Calu3 (cell line): ENCODE measurements around the gene LZTS2. TPM values are rescaled to one million over a fixed set of nuclear protein-coding genes. Genes with fewer than 3 reads are reported as not detected.
A peak's percentile ranks its signal among the peaks of the same experiment; 100 is the strongest.

ENCODE experiments used
- BruUV-seq: library from RNA; stranded (reverse); fragments of 400-500 nt; replicated peaks from 2 replicates; lab custom pipeline; 2021; lab: Mats Ljungman, UMichigan
- CTCF ChIA-PET: fragments of 300-600 bp; sonication (Branson Sonifier 250); formaldehyde crosslinking; loops from one replicate; lab custom pipeline; 2022; ENCODE audit warnings: antibody characterized with exemption; lab: Charles Lee
- DNase-seq: peaks from one replicate; pipeline ENCODE4 v3.0.0; 2022
- H3K27ac Mint-ChIP-seq: one replicate; pipeline ENCODE4 v1.8.0; 2022; ENCODE audit warnings: mixed read lengths; ENCODE audit not compliant: unreplicated experiment
- H3K27me3 Mint-ChIP-seq: one replicate; pipeline ENCODE4 v1.8.0; 2022; ENCODE audit warnings: mixed read lengths; ENCODE audit not compliant: unreplicated experiment
- H3K36me3 Mint-ChIP-seq: one replicate; pipeline ENCODE4 v1.8.0; 2022; ENCODE audit warnings: mild to moderate bottlenecking, moderate library complexity, mixed read lengths; ENCODE audit not compliant: insufficient read depth, unreplicated experiment
- H3K4me1 Mint-ChIP-seq: one replicate; pipeline ENCODE4 v1.8.0; 2022; ENCODE audit warnings: mild to moderate bottlenecking, low read depth, mixed read lengths; ENCODE audit not compliant: unreplicated experiment
- H3K4me3 Mint-ChIP-seq: one replicate; pipeline ENCODE4 v1.8.0; 2022; ENCODE audit warnings: mild to moderate bottlenecking, low read depth, moderate library complexity, mixed read lengths; ENCODE audit not compliant: unreplicated experiment
- H3K9me3 Mint-ChIP-seq: one replicate; pipeline ENCODE4 v1.8.0; 2022; ENCODE audit warnings: low read depth, mixed read lengths; ENCODE audit not compliant: unreplicated experiment
- intact Hi-C: fragments of 100-400 bp; cut with micrococcal nuclease; formaldehyde crosslinking; loops from one replicate; pipeline ENCODE4 v1.10.0; 2022; ENCODE audit not compliant: unreplicated experiment
- total RNA-seq: library from RNA; stranded (reverse); gene quantifications from 2 replicates; pipeline ENCODE4 v1.2.3, GENCODE V29; 2022
- TF ChIP-seq, protein P1 (sequence below): fragments of 200-600 bp; IDR thresholded peaks from one replicate; pipeline ENCODE4 v1.8.0; 2022; ENCODE audit warnings: antibody characterized with exemption; ENCODE audit not compliant: unreplicated experiment

LZTS2 gene
- total RNA-seq, 1 experiment from 2014 or later, result 23.7 TPM

DNA sequence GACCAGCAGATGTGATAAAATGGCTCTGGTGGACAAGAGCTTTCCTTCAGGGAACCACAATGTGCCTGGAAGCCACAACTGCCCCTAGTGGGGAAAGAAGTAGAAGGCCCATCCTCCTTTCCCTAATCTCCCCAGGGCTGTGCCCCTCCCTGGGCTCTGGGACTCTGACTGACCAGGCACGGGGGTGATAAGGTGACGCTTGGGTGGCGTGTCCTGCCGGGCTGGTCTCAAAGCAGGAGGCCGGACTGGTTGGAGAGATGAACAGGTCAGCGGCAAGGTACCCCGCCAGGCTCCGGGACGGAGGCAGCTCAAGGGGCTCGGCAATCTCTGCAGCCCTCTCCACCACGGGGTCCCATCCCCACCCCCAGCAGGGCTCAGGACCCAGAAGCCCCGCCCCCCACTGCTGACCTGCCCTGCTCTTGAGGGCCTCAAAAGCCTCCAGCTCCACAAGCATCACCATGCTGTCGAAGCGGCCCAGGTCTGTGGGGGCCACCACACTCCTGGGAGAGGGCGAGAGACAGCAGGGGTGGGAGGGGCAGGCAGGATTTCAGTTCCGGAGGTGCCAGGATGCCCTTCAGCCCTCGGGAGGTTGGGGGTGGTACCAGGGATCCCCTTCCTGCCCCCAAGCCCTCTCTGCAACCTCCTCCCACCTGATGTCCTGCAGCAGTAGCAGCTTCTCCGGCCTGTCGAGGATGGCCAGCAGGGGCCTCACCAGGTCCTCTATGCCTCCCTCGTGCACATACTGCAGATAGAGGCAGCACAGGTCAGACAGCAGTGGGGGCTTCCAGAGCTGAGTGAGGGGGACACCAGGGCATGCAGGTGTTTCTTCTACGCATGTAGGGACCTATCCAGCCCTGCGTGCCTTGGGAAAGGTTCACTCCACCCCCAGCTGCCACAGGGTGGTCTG is 12.2 kb downstream of the LZTS2 start:
- CTCF ChIA-PET, result interaction anchor here (0.8 to 1.6 kb wide), 6 partner anchors 12 to 558 kb away, joined by 3 to 10 read pairs (median 4); partner anchors contain the start of genes LZTS2, PDZD7 and SFXN3
- H3K9me3 Mint-ChIP-seq, result no peaks in the 10 kb centered on the region
- TF ChIP-seq, protein P1, sequence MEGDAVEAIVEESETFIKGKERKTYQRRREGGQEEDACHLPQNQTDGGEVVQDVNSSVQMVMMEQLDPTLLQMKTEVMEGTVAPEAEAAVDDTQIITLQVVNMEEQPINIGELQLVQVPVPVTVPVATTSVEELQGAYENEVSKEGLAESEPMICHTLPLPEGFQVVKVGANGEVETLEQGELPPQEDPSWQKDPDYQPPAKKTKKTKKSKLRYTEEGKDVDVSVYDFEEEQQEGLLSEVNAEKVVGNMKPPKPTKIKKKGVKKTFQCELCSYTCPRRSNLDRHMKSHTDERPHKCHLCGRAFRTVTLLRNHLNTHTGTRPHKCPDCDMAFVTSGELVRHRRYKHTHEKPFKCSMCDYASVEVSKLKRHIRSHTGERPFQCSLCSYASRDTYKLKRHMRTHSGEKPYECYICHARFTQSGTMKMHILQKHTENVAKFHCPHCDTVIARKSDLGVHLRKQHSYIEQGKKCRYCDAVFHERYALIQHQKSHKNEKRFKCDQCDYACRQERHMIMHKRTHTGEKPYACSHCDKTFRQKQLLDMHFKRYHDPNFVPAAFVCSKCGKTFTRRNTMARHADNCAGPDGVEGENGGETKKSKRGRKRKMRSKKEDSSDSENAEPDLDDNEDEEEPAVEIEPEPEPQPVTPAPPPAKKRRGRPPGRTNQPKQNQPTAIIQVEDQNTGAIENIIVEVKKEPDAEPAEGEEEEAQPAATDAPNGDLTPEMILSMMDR, result peak; percentile 49
- intact Hi-C loops, result loop anchor here (2.0 to 5.0 kb wide), 2 partner anchors 15 to 44 kb away; partner anchors contain the start of gene SEMA4G
- H3K4me3 Mint-ChIP-seq, result no peak overlapping the region
- peaks cover 24% of the 10 kb centered on the region for H3K27me3 Mint-ChIP-seq
- BruUV-seq, result no TSS peak
- no peak overlapping the region for H3K27ac Mint-ChIP-seq
- no peaks in the 10 kb centered on the region for H3K36me3 Mint-ChIP-seq
- peak; percentile 38 for DNase-seq
- H3K4me1 Mint-ChIP-seq, result peaks cover 10% of the 10 kb centered on the region

DNA sequence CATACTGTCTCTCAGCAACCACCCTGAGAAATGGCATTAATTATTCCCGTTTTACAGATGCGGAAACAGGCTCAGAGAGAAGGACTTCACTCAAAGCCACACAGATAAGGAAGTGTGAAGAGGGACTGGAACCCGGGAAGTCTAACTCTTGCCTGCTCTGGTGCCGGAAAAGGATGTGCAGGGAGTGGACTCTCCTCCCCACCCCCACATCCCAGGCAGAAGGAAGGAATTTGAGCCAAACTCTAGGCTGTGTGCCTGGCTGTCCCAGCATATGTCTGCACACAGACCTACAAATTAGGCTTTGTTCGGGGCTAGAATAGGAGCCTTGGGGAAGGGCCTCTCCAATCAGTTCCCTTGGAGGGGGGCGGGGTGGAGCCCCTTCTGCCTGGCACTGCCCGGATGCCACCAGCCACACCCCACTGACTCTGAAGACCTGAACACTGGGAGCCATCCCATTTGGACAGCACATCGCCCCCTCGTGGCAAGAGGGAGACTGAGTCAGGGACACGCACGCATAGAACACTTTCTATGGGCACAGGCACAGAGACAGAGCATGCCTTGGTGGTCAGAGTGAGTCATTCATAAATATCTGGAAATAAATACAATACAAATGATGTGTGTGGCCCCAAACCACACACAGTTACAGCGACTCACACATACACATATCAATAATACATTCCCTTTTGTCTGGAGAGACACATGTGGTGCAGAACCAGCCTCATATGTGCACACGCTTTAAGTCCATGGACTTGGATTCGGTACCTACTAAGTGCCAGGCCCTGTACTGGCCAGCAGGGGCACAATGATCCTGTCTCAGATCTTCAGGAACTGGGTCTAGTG is 13.1 kb downstream of the LZTS2 start:
- peak; percentile 84 for DNase-seq
- BruUV-seq, result no TSS peak
- intact Hi-C loops, result loop anchor here (2.0 to 5.0 kb wide), 2 partner anchors 16 to 45 kb away; partner anchors contain the start of gene SEMA4G
- no peaks in the 10 kb centered on the region for H3K36me3 Mint-ChIP-seq
- H3K9me3 Mint-ChIP-seq, result no peaks in the 10 kb centered on the region
- H3K4me1 Mint-ChIP-seq, result peaks cover 10% of the 10 kb centered on the region
- CTCF ChIA-PET, result interaction anchor here (1.6 kb wide), 1 partner anchor 15 kb away, joined by 8 read pairs; no protein-coding TSS in a partner anchor
- TF ChIP-seq, protein P1, result peak; percentile 61
- peak overlapping the region; percentile 66 for H3K27ac Mint-ChIP-seq
- H3K4me3 Mint-ChIP-seq, result no peak overlapping the region
- peaks cover 34% of the 10 kb centered on the region for H3K27me3 Mint-ChIP-seq

DNA sequence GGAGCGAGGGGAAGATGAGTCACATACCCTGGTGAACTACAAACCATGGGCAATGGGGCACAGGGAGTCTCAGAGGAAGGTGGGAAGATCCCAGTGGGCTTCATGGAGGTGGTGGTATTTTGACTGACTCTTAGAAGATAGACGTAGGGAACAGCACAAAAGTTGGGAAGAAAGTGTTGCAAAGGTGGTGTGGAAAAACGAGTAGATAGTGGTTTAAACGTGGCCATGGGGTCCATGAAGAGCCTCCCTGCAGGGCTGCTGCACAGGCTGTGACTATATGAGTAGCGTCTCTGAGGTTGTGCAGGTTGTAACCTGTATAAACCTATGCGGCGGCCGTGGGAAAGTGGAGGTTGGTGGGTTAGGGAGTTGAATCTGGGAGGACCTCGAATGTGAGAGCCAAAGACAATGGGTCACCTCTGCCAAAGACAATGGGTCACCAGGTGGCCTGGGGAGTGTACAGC is 13.8 kb downstream of the LZTS2 start:
- no peaks in the 10 kb centered on the region for H3K9me3 Mint-ChIP-seq
- no peak for DNase-seq
- peaks cover 10% of the 10 kb centered on the region for H3K4me1 Mint-ChIP-seq
- peak overlapping the region; percentile 66 for H3K27ac Mint-ChIP-seq
- CTCF ChIA-PET, result interaction anchor here (1.5 to 1.6 kb wide), 2 partner anchors 15 to 43 kb away, joined by 5 to 17 read pairs; partner anchors contain the start of gene SEMA4G
- TF ChIP-seq, protein P1, result no peak
- no TSS peak for BruUV-seq
- H3K36me3 Mint-ChIP-seq, result no peaks in the 10 kb centered on the region
- intact Hi-C loops, result loop anchor here (2.0 to 5.0 kb wide), 2 partner anchors 17 to 46 kb away; partner anchors contain the start of gene SEMA4G
- peaks cover 40% of the 10 kb centered on the region for H3K27me3 Mint-ChIP-seq
- H3K4me3 Mint-ChIP-seq, result no peak overlapping the region
